C4-2B (cell line): Measurements from ENCODE around the gene NELFB.
A peak's percentile ranks its signal among the peaks of the same experiment; 100 is the strongest.

Source experiments
- CTCF ChIP-seq: fragments of 450-650 bp; conservative IDR thresholded peaks from 2 replicates; pipeline ENCODE4 v1.5.1; 2017; ENCODE audit warnings: mild to moderate bottlenecking
- ZFX ChIP-seq: fragments of 450-650 bp; IDR thresholded peaks from 2 replicates; pipeline ENCODE4 v1.6.1; 2017

DNA sequence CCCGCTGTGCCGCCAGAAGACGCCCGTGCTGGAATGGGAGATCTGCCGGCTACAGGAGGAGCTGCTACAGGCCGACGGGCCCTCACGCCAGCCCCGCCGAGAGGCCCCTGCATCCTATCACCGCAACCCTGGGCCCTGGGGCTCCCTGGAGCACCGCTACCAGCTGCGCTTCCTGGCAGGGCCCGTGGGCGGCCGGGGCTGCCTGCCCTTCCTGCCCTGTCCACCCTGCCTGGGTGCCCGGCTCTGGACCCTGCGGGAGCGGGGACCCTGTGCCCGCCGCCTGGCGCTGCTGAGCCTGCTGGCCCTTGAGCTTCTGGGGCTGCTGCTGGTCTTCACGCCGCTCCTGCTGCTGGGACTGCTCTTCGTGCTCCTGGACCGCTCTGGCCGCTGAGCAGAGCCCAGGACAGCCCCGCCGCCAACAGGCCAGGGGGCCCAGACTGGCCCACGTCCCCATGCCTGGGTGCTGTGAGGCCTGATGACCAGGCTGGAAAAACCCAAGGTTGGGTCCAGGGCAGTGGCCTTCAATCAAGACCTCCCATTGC, 36.8 kb upstream of the NELFB start:
- TF ChIP-seq CTCF (no peak), ZFX (0 out of 2 replicates have a peak, but pooled peaks have one; percentile 51)
